Activated naive CD8-positive, alpha-beta T cell treated with anti-CD3 and anti-CD28 coated beads, Interleukin-2, amount 50 U/mL, for 24 hours (primary cell): ENCODE measurements around the gene TBC1D5.
"Not testable (repeated sequence)": the region's sequence is repeated elsewhere in the genome, so short reads cannot be mapped to it uniquely, and the experiment has no call there.

Source experiments
- ATAC-seq: fragments of 150-1000 bp; cut with Tn5 transposase; one replicate; pipeline ENCODE4 v1.10.0; 2021
- DNase-seq: peaks from one replicate; pipeline ENCODE4 v3.0.0; 2021
- H3K27ac Mint-ChIP-seq: one replicate; pipeline ENCODE4 v1.8.0; 2021; ENCODE audit warnings: mild to moderate bottlenecking, mixed read lengths
- H3K27me3 Mint-ChIP-seq: one replicate; pipeline ENCODE4 v1.8.0; 2021; ENCODE audit warnings: mixed read lengths
- H3K36me3 Mint-ChIP-seq: one replicate; pipeline ENCODE4 v1.8.0; 2021; ENCODE audit warnings: low read depth, mixed read lengths
- H3K4me1 Mint-ChIP-seq: one replicate; pipeline ENCODE4 v1.8.0; 2021; ENCODE audit warnings: mixed read lengths
- H3K4me3 Mint-ChIP-seq: one replicate; pipeline ENCODE4 v1.8.0; 2021; ENCODE audit warnings: mild to moderate bottlenecking, moderate library complexity, mixed read lengths
- H3K9me3 Mint-ChIP-seq: one replicate; pipeline ENCODE4 v1.8.0; 2021; ENCODE audit warnings: mixed read lengths

Gene TBC1D5

DNA sequence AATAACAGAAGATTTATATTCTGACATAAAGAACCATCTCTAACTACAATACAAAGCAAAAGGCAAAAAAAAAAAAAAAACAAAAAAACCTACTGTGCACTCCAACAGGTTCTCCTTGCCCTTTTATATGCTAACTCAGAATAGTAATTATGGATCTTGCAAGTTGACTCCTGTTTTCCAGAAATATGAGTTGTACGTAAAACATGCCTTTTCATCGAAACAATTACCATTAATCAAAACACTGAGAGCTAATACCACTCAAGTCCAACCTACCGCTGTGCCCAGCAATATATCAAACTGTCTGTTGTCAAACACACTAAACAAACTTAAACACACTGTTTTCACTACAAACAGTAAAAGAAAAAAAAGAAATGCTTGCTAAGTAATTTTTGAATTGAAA lies 389.8 kb downstream of the TBC1D5 start:
- Mint-ChIP-seq H3K36me3 (peaks cover 15% of the 10 kb centered on the region), H3K27me3 (no peaks in the 10 kb centered on the region), H3K4me3 (no peak overlapping the region), H3K27ac (no peak overlapping the region), H3K4me1 (peaks cover 2% of the 10 kb centered on the region), H3K9me3 (no peaks in the 10 kb centered on the region)
- ATAC-seq (no peak), DNase-seq (no peak)

- not testable (repeated sequence) for H3K4me1 Mint-ChIP-seq
These were observed 391.2 kb downstream of the TBC1D5 start for GRCh38 chr3:17351193-17351592.

DNA sequence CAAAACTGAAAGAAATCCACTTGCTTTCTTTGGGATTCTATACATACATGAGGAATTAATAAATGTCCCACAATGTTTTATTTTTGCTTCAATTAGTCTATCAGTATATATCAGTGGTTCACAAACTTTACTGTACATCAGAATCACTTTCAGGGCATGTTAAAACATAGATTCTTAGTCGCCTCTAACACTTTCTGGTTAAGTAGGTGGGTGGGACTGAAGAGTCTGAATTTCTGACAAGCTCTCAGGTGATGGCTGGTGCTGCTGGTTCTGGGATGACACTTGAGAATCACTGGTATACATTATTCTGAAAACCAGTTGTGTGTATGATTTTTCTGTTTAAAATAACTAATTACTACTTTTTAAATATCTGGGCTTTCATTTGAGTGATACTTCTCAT lies 393.3 kb downstream of the TBC1D5 start:
- Mint-ChIP-seq H3K36me3 (peaks cover 13% of the 10 kb centered on the region), H3K9me3 (no peaks in the 10 kb centered on the region), H3K4me1 (peaks cover 2% of the 10 kb centered on the region), H3K4me3 (no peak overlapping the region), H3K27ac (no peak overlapping the region), H3K27me3 (no peaks in the 10 kb centered on the region)
- no peak for ATAC-seq
- no peak for DNase-seq

More at GRCh38 chr3:17351193-17351592, 391.2 kb downstream of the TBC1D5 start:
- H3K9me3 Mint-ChIP-seq, H3K4me3 Mint-ChIP-seq, DNase-seq, H3K27ac Mint-ChIP-seq, ATAC-seq, H3K27me3 Mint-ChIP-seq: not testable (repeated sequence)
- peaks cover 13% of the 10 kb centered on the region for H3K36me3 Mint-ChIP-seq

DNA sequence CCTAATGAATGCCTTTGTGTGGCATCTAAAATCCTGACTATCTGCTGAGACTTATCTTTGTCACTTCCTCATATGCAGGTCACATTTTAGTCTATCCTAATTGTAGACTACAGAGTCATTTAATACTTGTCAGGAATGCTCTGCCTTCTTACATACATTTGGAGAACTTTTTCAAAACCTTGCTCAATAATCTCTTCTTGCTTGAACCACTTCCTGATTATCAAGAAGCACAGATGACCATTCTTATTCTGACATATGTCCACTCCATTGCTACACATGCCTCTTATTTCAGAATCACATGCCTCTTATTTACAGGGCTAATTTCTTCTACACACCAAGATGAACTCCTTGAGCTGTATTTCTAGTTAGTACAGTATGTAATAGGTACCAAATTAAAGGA lies 400.3 kb downstream of the TBC1D5 start:
- Mint-ChIP-seq H3K9me3 (no peaks in the 10 kb centered on the region), H3K27ac (no peak overlapping the region)

DNA sequence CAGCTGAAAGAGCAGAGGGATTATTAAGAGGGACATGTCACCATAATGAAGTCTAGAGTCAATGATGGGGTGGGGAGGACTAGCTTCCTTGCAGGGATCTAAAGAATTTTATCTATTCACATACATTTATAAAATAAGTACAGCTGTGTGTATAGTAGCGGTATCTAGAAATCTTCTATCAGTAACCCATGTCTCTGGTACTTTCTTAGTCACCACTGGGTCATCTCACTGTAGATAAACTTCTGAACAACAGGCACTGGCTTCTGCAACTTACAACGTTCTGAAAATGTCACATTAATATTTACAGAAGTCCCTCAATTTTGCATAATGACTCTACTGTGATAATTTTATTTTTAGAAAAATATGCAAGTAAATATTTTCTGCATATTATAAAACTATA lies 401.7 kb downstream of the TBC1D5 start:
- Mint-ChIP-seq H3K36me3 (peaks cover 3% of the 10 kb centered on the region), H3K27ac (no peak overlapping the region), H3K27me3 (no peaks in the 10 kb centered on the region), H3K9me3 (no peaks in the 10 kb centered on the region), H3K4me1 (no peaks in the 10 kb centered on the region), H3K4me3 (no peak overlapping the region)
- ATAC-seq (no peak), DNase-seq (no peak)

More for the DNA sequence above, 400.3 kb downstream of the TBC1D5 start:
- H3K4me3 Mint-ChIP-seq, result no peak overlapping the region
- no peak for ATAC-seq
- DNase-seq, result no peak
- H3K27me3 Mint-ChIP-seq, result no peaks in the 10 kb centered on the region
- H3K4me1 Mint-ChIP-seq, result no peaks in the 10 kb centered on the region
- no peaks in the 10 kb centered on the region for H3K36me3 Mint-ChIP-seq

- Mint-ChIP-seq H3K36me3 (peaks cover 3% of the 10 kb centered on the region), H3K27ac (no peak overlapping the region), H3K9me3 (no peaks in the 10 kb centered on the region), H3K4me3 (no peak overlapping the region), H3K4me1 (no peaks in the 10 kb centered on the region), H3K27me3 (no peaks in the 10 kb centered on the region)
- DNase-seq (no peak), ATAC-seq (no peak)
These were observed 402.2 kb downstream of the TBC1D5 start for GRCh38 chr3:17340261-17340660.

GRCh38 chr3:17339132-17339575 lies 403.3 kb downstream of the TBC1D5 start:
- ATAC-seq (no peak), DNase-seq (no peak)
- H3K4me3 Mint-ChIP-seq, result no peak overlapping the region
- H3K27me3 Mint-ChIP-seq, result no peaks in the 10 kb centered on the region
- no peak overlapping the region for H3K27ac Mint-ChIP-seq
- H3K4me1 Mint-ChIP-seq, result no peaks in the 10 kb centered on the region
- peaks cover 3% of the 10 kb centered on the region for H3K36me3 Mint-ChIP-seq
- H3K9me3 Mint-ChIP-seq, result no peaks in the 10 kb centered on the region

GRCh38 chr3:17336291-17336690 lies 406.1 kb downstream of the TBC1D5 start:
- DNase-seq (no peak), ATAC-seq (no peak)
- Mint-ChIP-seq H3K27ac (no peak overlapping the region), H3K9me3 (no peaks in the 10 kb centered on the region), H3K36me3 (peaks cover 3% of the 10 kb centered on the region), H3K4me3 (no peak overlapping the region), H3K27me3 (no peaks in the 10 kb centered on the region), H3K4me1 (no peaks in the 10 kb centered on the region)

- peaks cover 3% of the 10 kb centered on the region for H3K36me3 Mint-ChIP-seq
- no peak for DNase-seq
- ATAC-seq, result no peak
- no peaks in the 10 kb centered on the region for H3K9me3 Mint-ChIP-seq
- no peak overlapping the region for H3K27ac Mint-ChIP-seq
- H3K4me1 Mint-ChIP-seq, result no peaks in the 10 kb centered on the region
- no peaks in the 10 kb centered on the region for H3K27me3 Mint-ChIP-seq
- no peak overlapping the region for H3K4me3 Mint-ChIP-seq
These were observed 408.5 kb downstream of the TBC1D5 start for GRCh38 chr3:17333893-17334292.

DNA sequence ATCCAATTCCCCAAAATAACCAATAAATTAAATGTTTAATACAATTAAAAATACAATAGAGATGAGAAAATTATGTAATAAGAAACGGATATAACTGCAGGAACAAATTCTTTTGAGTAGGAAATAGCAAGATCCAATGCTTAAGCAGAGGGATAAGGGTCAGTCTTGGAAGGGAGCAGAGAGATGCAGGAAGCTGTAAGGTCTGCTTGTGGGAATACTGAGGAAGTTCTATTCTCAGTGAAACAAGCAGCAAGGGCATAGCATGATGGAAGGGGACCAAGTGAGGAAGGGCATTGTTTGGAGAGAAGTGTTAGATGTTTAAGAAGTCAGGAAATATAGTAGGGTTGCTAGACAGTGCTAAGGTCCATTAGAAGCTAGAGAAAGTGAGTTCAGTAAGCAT lies 409.0 kb downstream of the TBC1D5 start:
- DNase-seq, result no peak
- Mint-ChIP-seq H3K9me3 (no peaks in the 10 kb centered on the region), H3K4me3 (no peak overlapping the region), H3K36me3 (peaks cover 3% of the 10 kb centered on the region), H3K27ac (no peak overlapping the region), H3K4me1 (no peaks in the 10 kb centered on the region), H3K27me3 (no peaks in the 10 kb centered on the region)
- no peak for ATAC-seq

GRCh38 chr3:17330660-17331059 lies 411.8 kb downstream of the TBC1D5 start:
- no peak for ATAC-seq
- H3K36me3 Mint-ChIP-seq, result no peaks in the 10 kb centered on the region

GRCh38 chr3:17329927-17330326 lies 412.5 kb downstream of the TBC1D5 start:
- ATAC-seq, result no peak
- Mint-ChIP-seq H3K27ac (no peak overlapping the region), H3K9me3 (no peaks in the 10 kb centered on the region)

More at GRCh38 chr3:17330660-17331059, 411.8 kb downstream of the TBC1D5 start:
- Mint-ChIP-seq H3K9me3 (no peaks in the 10 kb centered on the region), H3K4me3 (no peak overlapping the region), H3K27ac (no peak overlapping the region), H3K27me3 (no peaks in the 10 kb centered on the region), H3K4me1 (no peaks in the 10 kb centered on the region)
- no peak for DNase-seq

DNA sequence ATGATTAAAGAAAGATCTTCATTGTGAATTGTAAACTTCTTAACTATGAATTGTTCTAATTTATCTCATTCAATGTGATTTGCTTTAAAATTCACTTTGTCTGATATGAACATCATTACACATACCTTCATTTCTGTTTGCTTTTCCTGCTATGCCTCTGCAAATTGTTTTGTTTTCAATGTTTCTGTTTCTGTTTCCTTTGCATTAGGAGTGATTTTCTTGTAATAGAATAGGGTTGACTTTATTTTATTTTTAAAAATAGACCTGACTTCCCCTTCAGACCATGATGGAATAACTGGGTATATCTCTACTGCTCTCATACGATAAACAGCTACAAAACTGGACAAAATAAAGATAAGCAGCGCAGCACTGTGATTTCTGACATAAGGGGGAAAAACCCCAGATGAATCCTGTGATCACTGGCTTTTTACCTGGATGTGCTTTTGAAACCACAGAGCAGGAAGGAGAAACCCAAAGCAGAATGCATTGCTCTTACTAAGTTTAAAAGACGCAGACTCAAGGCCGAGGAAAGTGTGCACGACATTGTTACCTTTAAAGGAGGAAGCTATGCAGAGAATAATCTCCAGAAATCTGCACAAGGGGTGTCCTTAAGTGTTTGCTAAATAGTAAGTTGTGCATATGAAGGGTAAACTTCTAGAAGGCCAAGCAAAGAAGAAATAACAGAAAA lies 420.2 kb downstream of the TBC1D5 start:
- H3K27ac Mint-ChIP-seq, result peak overlapping the region; percentile 3
- peak overlapping the region; percentile 35 for H3K4me3 Mint-ChIP-seq
- no peaks in the 10 kb centered on the region for H3K27me3 Mint-ChIP-seq
- H3K4me1 Mint-ChIP-seq, result peaks cover 18% of the 10 kb centered on the region
- no peak for ATAC-seq
- no peaks in the 10 kb centered on the region for H3K9me3 Mint-ChIP-seq
- DNase-seq, result no peak
- H3K36me3 Mint-ChIP-seq, result peaks cover 10% of the 10 kb centered on the region

More at GRCh38 chr3:17329927-17330326, 412.5 kb downstream of the TBC1D5 start:
- H3K4me1 Mint-ChIP-seq, result no peaks in the 10 kb centered on the region
- no peaks in the 10 kb centered on the region for H3K36me3 Mint-ChIP-seq
- no peaks in the 10 kb centered on the region for H3K27me3 Mint-ChIP-seq
- DNase-seq, result no peak
- no peak overlapping the region for H3K4me3 Mint-ChIP-seq

DNA sequence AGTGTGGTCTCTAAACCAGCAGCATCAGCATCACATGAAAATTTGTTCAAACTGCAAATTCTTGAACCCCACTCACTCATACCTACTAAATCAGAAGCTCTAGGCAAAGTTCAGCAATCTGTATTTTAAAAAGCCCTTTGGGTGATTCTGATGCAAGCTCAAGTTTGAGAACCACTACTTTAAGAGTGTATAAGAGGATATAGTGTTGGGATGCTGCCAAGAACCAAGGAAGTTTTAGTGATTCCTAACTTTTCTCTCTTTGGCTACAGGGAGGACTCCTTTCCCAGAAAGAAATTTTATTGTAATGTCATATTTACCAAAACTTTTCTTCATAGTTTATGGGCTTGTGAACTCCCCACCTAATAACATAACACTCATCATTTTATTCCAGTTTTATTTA lies 422.2 kb downstream of the TBC1D5 start:
- peaks cover 10% of the 10 kb centered on the region for H3K36me3 Mint-ChIP-seq
- H3K27ac Mint-ChIP-seq, result no peak overlapping the region
- ATAC-seq (no peak), DNase-seq (no peak)
- no peaks in the 10 kb centered on the region for H3K27me3 Mint-ChIP-seq
- H3K4me3 Mint-ChIP-seq, result no peak overlapping the region
- H3K9me3 Mint-ChIP-seq, result no peaks in the 10 kb centered on the region
- H3K4me1 Mint-ChIP-seq, result peaks cover 18% of the 10 kb centered on the region

DNA sequence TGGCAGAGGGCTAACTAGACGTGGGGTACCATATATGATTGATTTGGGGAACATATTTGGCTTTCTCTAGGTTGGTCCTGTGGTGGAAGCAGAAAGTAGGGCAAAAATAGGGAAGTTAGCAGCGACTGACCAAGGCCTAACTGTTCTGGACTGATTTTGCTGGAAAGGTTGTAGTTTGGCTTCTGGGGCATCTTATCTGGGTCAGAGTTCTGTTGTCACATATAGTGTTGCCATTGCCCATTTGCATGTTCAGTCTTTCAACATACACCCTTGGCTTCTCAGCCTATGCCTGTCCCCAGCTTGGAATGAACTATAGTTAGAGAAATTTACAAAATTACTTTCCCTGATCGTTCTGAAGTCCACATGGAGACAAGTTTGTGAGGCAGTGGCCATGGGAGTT lies 426.5 kb downstream of the TBC1D5 start:
- Mint-ChIP-seq H3K27me3 (no peaks in the 10 kb centered on the region), H3K9me3 (no peaks in the 10 kb centered on the region), H3K27ac (no peak overlapping the region), H3K4me1 (no peaks in the 10 kb centered on the region), H3K4me3 (no peak overlapping the region), H3K36me3 (peaks cover 10% of the 10 kb centered on the region)
- ATAC-seq, result no peak
- no peak for DNase-seq

- Mint-ChIP-seq H3K27me3 (no peaks in the 10 kb centered on the region), H3K9me3 (no peaks in the 10 kb centered on the region), H3K36me3 (peaks cover 7% of the 10 kb centered on the region), H3K4me1 (no peaks in the 10 kb centered on the region), H3K4me3 (no peak overlapping the region), H3K27ac (no peak overlapping the region)
- DNase-seq (no peak), ATAC-seq (no peak)
These were observed 428.3 kb downstream of the TBC1D5 start for GRCh38 chr3:17314171-17314570.
